ENCODE results near the gene ARHGAP15.

Gene ARHGAP15

DNA sequence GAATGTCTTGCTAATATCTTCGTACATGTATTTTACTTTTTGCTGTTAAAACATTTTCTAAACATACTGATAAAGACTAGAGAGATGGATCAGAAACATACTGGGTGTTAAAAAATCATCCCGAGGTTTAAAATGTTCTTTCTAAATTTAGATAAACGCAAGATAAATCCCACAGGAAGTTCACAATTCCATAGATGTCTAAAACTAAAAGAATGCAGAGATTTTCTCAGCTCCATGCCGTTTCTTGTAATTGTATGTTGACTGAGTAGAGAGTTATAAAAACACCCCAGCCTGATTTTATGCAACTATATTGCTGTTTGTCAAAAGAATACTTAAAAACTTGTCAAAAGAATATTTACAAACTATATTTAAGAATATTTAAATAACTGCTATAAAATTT is 455.7 kb downstream of the ARHGAP15 start:
- DNase-seq (ENCODE audit: low read depth): no peak

GRCh38 chr2:143586119-143586518 is 456.9 kb downstream of the ARHGAP15 start:
- no peak for DNase-seq (ENCODE audit: low read depth)

DNA sequence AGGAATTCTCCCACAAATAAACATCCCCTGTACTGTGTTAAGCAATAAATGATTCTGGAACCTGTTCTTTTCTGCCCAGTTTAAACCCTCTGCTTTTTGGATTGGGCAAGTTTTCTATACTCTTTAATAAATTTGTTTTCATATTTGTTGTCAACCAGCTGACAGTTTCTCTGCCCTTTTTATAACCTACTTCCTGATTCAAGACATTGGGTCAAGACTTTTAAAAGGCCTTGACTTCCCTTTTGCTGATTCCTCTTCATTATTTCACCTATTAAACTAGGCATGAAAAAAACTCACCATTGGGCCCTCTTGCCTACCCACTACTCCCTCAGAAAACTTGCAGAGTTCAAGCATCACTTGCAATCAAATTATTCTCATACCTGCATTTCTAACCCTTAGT is 459.5 kb downstream of the ARHGAP15 start:
- DNase-seq (ENCODE audit: low read depth): no peak

DNA sequence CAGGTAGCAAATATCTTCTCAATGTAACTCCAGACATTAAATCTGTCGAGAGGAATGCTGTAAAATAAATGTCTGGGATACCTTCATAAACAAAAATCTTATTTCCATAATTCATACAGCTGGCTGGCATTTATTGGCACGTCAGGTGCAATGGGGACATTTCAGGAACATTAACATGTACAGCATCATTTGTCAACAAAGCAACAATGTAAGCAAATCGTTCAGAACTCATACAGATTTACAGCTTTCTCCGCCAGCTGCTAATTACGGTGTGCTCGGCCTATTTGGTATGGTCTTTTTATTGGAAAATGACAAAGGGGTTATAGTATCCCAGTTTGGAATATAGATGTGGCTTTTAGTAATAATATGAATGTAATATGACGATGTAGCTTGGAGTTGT is 464.9 kb downstream of the ARHGAP15 start:
- DNase-seq (ENCODE audit: low read depth): no peak

- DNase-seq (ENCODE audit: low read depth): no peak
Measured at GRCh38 chr2:143594745-143595144, 465.5 kb downstream of the ARHGAP15 start.

- DNase-seq (ENCODE audit: low read depth): no peak
Measured at GRCh38 chr2:143600116-143600515, 470.9 kb downstream of the ARHGAP15 start.

GRCh38 chr2:143601828-143602227 is 472.6 kb downstream of the ARHGAP15 start:
- no peak for DNase-seq (ENCODE audit: low read depth)

DNA sequence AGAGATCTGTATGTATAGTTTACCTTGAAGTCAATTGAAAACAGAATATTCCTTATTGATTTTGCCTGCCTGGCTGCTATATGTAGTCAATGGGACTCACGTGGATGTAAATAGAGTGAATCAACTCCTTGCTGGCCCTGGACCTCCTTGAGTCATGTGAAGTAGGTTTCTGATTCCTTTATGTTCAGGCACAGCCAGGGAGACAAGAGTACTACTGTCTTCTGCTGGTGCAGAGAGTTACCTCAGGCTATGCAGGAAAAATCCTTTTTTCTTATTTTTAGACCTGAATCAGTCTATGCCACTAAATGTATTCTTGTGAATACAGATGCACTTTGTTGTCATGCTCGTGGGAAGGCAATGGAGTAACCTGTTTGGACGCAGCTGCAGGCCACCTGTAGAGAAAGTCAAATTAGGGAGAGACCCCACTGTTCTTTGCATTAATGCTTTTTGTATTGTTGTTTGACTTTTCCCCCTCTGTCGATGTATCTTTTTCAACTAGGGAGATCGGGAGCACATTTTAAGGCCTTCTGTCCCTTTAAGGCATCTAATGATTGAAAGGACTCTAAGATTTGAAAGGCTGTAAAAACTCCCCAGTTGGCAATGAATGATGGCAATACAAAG is 473.9 kb downstream of the ARHGAP15 start:
- DNase-seq (ENCODE audit: low read depth): no peak

- DNase-seq (ENCODE audit: low read depth): no peak
Measured at GRCh38 chr2:143603846-143604565, 474.8 kb downstream of the ARHGAP15 start.

DNA sequence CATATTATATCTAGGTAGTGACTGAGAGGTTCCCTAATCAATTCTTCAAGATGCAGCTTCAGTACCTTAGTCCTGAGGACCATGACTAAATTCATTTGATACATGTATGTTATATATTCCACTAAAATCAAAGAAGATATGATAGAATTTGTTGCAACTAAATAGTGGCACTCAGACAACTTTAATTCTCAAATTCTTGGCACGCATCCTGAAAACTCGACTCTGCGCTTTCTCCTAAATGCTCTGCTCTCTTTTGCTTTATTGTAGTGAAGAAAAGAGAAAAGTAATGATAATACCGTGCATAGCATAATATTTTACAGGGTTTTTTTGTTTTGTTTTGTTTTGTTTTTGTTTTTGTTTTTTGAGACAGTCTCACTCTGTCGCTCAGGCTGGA is 475.3 kb downstream of the ARHGAP15 start:
- DNase-seq (ENCODE audit: low read depth): no peak

DNA sequence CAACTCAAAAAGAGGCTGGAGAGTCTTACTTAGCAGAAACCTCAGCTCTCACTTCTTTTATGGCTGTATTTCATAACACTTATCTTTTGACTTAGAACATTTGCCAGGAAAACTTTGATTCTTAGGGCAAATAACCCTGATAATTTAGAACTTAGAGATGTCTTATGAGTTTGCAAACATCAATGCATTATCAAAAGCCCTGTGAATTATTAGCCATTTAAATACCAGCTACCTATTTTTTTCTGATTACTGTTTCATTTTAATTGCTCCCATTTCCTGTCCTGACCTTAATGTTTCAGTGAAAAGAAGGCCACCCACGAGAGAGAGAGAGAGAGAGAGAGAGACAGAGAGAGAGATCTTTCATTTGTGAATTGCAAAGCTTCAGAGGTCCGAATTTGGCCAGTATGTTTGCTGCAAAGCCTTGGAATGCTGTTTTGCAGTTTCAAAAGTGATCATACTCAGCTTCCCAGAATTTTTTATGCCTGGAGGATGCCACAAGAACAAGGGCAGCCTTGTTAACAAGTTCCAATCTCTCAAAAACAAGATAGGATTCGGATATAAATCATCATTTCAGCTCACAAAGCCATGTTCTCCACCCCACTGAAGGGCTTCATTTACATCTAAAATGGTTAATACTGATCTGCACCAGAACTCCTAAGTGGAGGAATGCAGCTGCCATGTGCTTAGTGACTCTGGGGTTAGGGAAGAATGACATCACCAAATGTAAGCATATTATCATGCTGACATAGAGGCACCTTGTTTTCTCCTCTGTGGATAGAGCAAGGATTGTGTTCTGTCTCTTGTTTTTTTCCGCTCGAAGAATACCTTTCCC is 478.2 kb downstream of the ARHGAP15 start:
- DNase-seq (ENCODE audit: low read depth): no peak

GRCh38 chr2:143608063-143608423 is 478.8 kb downstream of the ARHGAP15 start:
- DNase-seq (ENCODE audit: low read depth): no peak

- DNase-seq (ENCODE audit: low read depth): no peak
Measured at GRCh38 chr2:143608758-143609157, 479.5 kb downstream of the ARHGAP15 start.

DNA sequence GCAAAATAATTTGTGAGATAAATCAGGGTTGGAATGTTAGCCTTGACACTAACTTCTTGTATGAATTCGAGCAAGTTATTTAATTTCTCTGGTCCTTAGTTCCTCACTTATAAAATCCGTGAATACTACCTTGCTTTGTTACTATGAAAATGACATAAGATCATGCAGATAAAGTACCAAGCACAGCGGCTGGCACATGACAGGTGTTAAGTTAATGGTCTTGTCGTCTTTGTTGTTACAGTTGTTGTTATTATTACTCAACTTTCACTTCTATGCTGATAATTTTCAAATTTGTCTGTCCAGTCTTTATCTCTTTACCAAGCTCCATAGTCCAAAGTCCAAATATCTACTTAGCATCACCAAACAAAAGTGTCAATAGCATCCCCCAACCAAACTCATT is 482.1 kb downstream of the ARHGAP15 start:
- no peak for DNase-seq (ENCODE audit: low read depth)

GRCh38 chr2:143615562-143615961 is 486.3 kb downstream of the ARHGAP15 start:
- no peak for DNase-seq (ENCODE audit: low read depth)

DNA sequence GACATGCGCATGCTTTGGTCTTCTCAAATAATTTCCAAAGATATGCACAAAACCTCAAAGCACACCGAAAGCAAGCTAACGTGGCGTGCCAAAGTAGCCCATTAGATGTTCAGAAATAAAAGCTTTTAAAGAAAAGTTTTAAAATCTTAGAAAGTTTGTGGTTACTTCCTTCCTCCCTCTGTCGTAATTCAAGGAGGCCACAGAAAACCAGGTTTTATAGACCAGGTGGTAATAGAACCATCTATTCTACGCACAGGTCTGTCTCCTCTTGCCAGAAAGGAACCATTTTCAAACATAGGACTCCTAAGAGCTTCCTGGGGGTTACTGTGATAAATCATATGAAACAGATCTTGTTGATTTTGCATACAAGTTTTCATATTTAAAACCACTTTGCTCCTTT is 487.2 kb downstream of the ARHGAP15 start:
- DNase-seq (ENCODE audit: low read depth): no peak

GRCh38 chr2:143617803-143618415 is 488.7 kb downstream of the ARHGAP15 start:
- no peak for DNase-seq (ENCODE audit: low read depth)

- DNase-seq (ENCODE audit: low read depth): no peak
Measured at GRCh38 chr2:143622106-143622505, 492.9 kb downstream of the ARHGAP15 start.

GRCh38 chr2:143623231-143623908 is 494.2 kb downstream of the ARHGAP15 start:
- no peak for DNase-seq (ENCODE audit: low read depth)

GRCh38 chr2:143623909-143624260 is 494.7 kb downstream of the ARHGAP15 start:
- DNase-seq (ENCODE audit: low read depth): no peak

- DNase-seq (ENCODE audit: low read depth): no peak
Measured at GRCh38 chr2:143629340-143629739, 500.1 kb downstream of the ARHGAP15 start.

DNA sequence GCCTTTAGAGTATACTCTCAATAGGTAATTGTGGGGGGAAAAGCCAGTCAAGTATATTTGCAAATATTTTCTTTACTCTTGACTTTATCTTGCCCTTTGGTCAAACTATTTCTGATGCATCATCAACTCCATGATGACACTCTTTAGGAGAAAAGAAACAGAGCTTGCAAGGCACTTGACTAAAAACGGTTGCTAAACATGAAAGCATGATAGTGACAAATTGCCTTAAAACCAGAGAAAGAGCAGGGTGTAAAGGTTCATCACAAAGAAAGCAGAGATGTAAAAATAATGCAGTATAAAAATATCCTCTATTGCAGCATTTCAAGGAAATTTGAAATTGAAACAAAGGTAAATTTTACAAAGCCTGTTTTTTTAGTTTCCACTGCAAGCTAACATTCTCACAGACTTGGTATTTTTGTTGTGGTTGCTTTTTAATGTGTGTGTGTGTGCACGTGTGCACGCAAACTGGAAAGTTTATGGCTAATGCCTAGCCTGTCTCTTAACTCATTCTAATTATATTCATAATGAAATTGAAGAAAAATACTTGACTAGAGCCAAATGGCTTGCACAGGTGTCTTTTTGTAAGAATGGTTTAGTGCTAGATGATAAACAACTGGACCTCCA is 503.6 kb downstream of the ARHGAP15 start:
- no peak for DNase-seq (ENCODE audit: low read depth)

All from T-helper 22 cell (primary cell).